Measurements from ENCODE around the gene MAP3K20. TPM values are rescaled to one million over a fixed set of nuclear protein-coding genes. Genes with fewer than 3 reads are reported as not detected.

MAP3K20 gene
- total and polyA plus RNA-seq, 2 experiments from 2014 or later, result 7.6 to 9.6 TPM

- TF ChIP-seq, protein P1, sequence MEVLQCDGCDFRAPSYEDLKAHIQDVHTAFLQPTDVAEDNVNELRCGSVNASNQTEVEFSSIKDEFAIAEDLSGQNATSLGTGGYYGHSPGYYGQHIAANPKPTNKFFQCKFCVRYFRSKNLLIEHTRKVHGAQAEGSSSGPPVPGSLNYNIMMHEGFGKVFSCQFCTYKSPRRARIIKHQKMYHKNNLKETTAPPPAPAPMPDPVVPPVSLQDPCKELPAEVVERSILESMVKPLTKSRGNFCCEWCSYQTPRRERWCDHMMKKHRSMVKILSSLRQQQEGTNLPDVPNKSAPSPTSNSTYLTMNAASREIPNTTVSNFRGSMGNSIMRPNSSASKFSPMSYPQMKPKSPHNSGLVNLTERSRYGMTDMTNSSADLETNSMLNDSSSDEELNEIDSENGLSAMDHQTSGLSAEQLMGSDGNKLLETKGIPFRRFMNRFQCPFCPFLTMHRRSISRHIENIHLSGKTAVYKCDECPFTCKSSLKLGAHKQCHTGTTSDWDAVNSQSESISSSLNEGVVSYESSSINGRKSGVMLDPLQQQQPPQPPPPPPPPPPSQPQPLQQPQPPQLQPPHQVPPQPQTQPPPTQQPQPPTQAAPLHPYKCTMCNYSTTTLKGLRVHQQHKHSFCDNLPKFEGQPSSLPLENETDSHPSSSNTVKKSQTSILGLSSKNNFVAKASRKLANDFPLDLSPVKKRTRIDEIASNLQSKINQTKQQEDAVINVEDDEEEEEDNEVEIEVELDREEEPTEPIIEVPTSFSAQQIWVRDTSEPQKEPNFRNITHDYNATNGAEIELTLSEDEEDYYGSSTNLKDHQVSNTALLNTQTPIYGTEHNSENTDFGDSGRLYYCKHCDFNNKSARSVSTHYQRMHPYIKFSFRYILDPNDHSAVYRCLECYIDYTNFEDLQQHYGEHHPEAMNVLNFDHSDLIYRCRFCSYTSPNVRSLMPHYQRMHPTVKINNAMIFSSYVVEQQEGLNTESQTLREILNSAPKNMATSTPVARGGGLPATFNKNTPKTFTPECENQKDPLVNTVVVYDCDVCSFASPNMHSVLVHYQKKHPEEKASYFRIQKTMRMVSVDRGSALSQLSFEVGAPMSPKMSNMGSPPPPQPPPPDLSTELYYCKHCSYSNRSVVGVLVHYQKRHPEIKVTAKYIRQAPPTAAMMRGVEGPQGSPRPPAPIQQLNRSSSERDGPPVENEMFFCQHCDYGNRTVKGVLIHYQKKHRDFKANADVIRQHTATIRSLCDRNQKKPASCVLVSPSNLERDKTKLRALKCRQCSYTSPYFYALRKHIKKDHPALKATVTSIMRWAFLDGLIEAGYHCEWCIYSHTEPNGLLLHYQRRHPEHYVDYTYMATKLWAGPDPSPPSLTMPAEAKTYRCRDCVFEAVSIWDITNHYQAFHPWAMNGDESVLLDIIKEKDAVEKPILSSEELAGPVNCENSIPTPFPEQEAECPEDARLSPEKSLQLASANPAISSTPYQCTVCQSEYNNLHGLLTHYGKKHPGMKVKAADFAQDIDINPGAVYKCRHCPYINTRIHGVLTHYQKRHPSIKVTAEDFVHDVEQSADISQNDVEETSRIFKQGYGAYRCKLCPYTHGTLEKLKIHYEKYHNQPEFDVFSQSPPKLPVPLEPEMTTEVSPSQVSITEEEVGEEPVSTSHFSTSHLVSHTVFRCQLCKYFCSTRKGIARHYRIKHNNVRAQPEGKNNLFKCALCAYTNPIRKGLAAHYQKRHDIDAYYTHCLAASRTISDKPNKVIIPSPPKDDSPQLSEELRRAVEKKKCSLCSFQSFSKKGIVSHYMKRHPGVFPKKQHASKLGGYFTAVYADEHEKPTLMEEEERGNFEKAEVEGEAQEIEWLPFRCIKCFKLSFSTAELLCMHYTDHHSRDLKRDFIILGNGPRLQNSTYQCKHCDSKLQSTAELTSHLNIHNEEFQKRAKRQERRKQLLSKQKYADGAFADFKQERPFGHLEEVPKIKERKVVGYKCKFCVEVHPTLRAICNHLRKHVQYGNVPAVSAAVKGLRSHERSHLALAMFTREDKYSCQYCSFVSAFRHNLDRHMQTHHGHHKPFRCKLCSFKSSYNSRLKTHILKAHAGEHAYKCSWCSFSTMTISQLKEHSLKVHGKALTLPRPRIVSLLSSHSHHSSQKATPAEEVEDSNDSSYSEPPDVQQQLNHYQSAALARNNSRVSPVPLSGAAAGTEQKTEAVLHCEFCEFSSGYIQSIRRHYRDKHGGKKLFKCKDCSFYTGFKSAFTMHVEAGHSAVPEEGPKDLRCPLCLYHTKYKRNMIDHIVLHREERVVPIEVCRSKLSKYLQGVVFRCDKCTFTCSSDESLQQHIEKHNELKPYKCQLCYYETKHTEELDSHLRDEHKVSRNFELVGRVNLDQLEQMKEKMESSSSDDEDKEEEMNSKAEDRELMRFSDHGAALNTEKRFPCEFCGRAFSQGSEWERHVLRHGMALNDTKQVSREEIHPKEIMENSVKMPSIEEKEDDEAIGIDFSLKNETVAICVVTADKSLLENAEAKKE (CRISPR knock-in tag; IDR thresholded peaks at IDR 0.05), result no peak
- TF ChIP-seq EZH2 (IDR thresholded peaks at IDR 0.05; ENCODE audit: low read depth, unreplicated experiment) (no peak), EZH2phosphoT487 (IDR thresholded peaks at IDR 0.05; ENCODE audit: unreplicated experiment) (no peak), ZNF331 (CRISPR knock-in tag; IDR thresholded peaks at IDR 0.05; ENCODE audit: low read depth) (no peak)
These were observed 44.8 kb upstream of the MAP3K20 start (continued) for GRCh38 chr2:173030561-173031490.

GRCh38 chr2:173032032-173032431, 43.6 kb upstream of the MAP3K20 start:
- no peaks in the 10 kb centered on the region for H3K9me3 Mint-ChIP-seq
- no peaks in the 10 kb centered on the region for H3K79me2 ChIP-seq (replicated peaks; ENCODE audit: insufficient read depth)
- no peak overlapping the region for H2AFZ ChIP-seq
- H3K4me3 ChIP-seq, result no peak overlapping the region
- no peaks in the 10 kb centered on the region for H3K27me3 ChIP-seq (ENCODE audit: insufficient read depth)
- H3K4me1 Mint-ChIP-seq, result peaks cover 18% of the 10 kb centered on the region; the same call in 2 of the 3 replicates
- no peak overlapping the region for H3K27ac Mint-ChIP-seq
- H3K27me3 Mint-ChIP-seq (ENCODE audit: insufficient read depth, low read depth, poor library complexity), result peaks cover 2% of the 10 kb centered on the region
- no peaks in the 10 kb centered on the region for H3K36me3 ChIP-seq (ENCODE audit: insufficient read depth)
- no peaks in the 10 kb centered on the region for H3K4me1 ChIP-seq (ENCODE audit: insufficient read depth)
- no peaks in the 10 kb centered on the region for H3K9me2 ChIP-seq (ENCODE audit: insufficient read depth)
- DNase-seq (ENCODE audit: low spot score) (no peak), ATAC-seq (no peak)
- no peaks in the 10 kb centered on the region for H3K36me3 Mint-ChIP-seq (ENCODE audit: low read depth)
- H4K20me1 ChIP-seq (replicated peaks; ENCODE audit: insufficient read depth), result no peaks in the 10 kb centered on the region
- no peak overlapping the region for H3K4me2 ChIP-seq
- no peak overlapping the region for H3K4me3 Mint-ChIP-seq
- H3F3A ChIP-seq (replicated peaks; ENCODE audit: low read depth), result no peaks in the 10 kb centered on the region
- H3K27ac ChIP-seq (ENCODE audit: low read depth), result no peak overlapping the region
- TF ChIP-seq, protein P1 (CRISPR knock-in tag; IDR thresholded peaks at IDR 0.05), result no peak
- TF ChIP-seq NANOG (IDR thresholded peaks at IDR 0.05; ENCODE audit: borderline replicate concordance) (no peak), EZH2 (IDR thresholded peaks at IDR 0.05; ENCODE audit: low read depth, unreplicated experiment) (no peak), JUNB (IDR thresholded peaks at IDR 0.05; ENCODE audit: unreplicated experiment) (no peak), ZNF114 (CRISPR knock-in tag; IDR thresholded peaks at IDR 0.05) (no peak)
